K562 (cell line): Measurements from ENCODE around the gene DNAJC12. TPM values are rescaled to one million over a fixed set of nuclear protein-coding genes. Genes with fewer than 3 reads are reported as not detected.

Source experiments
- ARID1B ChIP-seq: fragments of 450-650 bp; IDR thresholded peaks from 2 replicates; pipeline ENCODE4 v1.6.1; 2016; ENCODE audit warnings: antibody characterized with exemption, mild to moderate bottlenecking, inconsistent platforms
- BRCA1 ChIP-seq, 2 experiments: fragments of 450-650 bp in 1 of 2; sonication (generic) in 1 of 2; formaldehyde crosslinking in 1 of 2; IDR thresholded peaks; 2 replicates each; pipeline versions ENCODE4 v1.5.0 to v1.6.1; 2017 to 2020; ENCODE audit warnings: mild to moderate bottlenecking in 1 of 2, missing genetic modification reagents in 1 of 2
- CHD2 ChIP-seq: IDR thresholded peaks from 2 replicates; pipeline ENCODE4 v1.6.1; 2011; ENCODE audit warnings: low read depth, low read length
- CREB1 ChIP-seq, 2 experiments: sonication (generic) in 1 of 2; formaldehyde crosslinking in 1 of 2; IDR thresholded peaks; 2 replicates each; pipeline versions ENCODE4 v1.6.1 to v1.8.0; 2012 to 2022; ENCODE audit warnings: inconsistent platforms in 1 of 2, mild to moderate bottlenecking in 1 of 2, missing genetic modification reagents in 1 of 2, moderate library complexity in 1 of 2
- CTCFL ChIP-seq: IDR thresholded peaks from 2 replicates; pipeline ENCODE4 v1.6.1; 2011; ENCODE audit warnings: borderline replicate concordance, low read depth, mild to moderate bottlenecking, moderate library complexity, low read length; ENCODE audit not compliant: insufficient read depth, poor library complexity, severe bottlenecking
- DPF2 ChIP-seq: fragments of 450-650 bp; IDR thresholded peaks from 2 replicates; pipeline ENCODE4 v1.6.1; 2016
- FOS ChIP-seq: IDR thresholded peaks from 3 replicates; pipeline ENCODE4 v1.6.1; 2011; ENCODE audit not compliant: insufficient read length; ENCODE audit errors: extremely low read depth
- GTF2A2 ChIP-seq: IDR thresholded peaks from 2 replicates; pipeline ENCODE4 v1.6.1; 2016; ENCODE audit warnings: mild to moderate bottlenecking, missing genetic modification characterization, missing compliant biosample characterization
- IFI16 ChIP-seq: fragments of 250-450 bp; sonication (Bioruptor Pico); IDR thresholded peaks from 2 replicates; pipeline ENCODE4 v2.1.2; 2022; ENCODE audit warnings: mild to moderate bottlenecking, inconsistent platforms
- JUNB ChIP-seq: fragments of 450-650 bp; formaldehyde crosslinking; conservative IDR thresholded peaks from 2 replicates; pipeline ENCODE4 v1.4.0; 2020; ENCODE audit warnings: mild to moderate bottlenecking
- KHSRP ChIP-seq: fragments of 450-650 bp; IDR thresholded peaks from 2 replicates; pipeline ENCODE4 v1.6.1; 2017
- KLF6 ChIP-seq: fragments of 250-450 bp; sonication (Bioruptor Pico); IDR thresholded peaks from 2 replicates; pipeline ENCODE4 v1.4.0; 2020; ENCODE audit warnings: mild to moderate bottlenecking, moderate library complexity, borderline replicate concordance
- NR1H2 ChIP-seq: sonication (generic); formaldehyde crosslinking; IDR thresholded peaks from 2 replicates; pipeline ENCODE4 v1.4.0; 2020; ENCODE audit warnings: mild to moderate bottlenecking, missing genetic modification reagents
- NRF1 ChIP-seq, 2 experiments: fragments of 450-650 bp; IDR thresholded peaks in 1 of 2; conservative IDR thresholded peaks in 1 of 2; 2 replicates each; pipeline ENCODE4 v1.6.1; 2014; ENCODE audit warnings: mild to moderate bottlenecking in 2 of 2
- PATZ1 ChIP-seq: fragments of 250-450 bp; sonication (Bioruptor Pico); IDR thresholded peaks from 2 replicates; pipeline ENCODE4 v1.5.0; 2020; ENCODE audit warnings: mild to moderate bottlenecking, borderline replicate concordance
- RFX1 ChIP-seq: fragments of 450-650 bp; IDR thresholded peaks from 2 replicates; pipeline ENCODE4 v1.6.1; 2016; ENCODE audit warnings: mild to moderate bottlenecking, moderate library complexity
- RNF219 ChIP-seq: fragments of 250-450 bp; sonication (Bioruptor Pico); IDR thresholded peaks from 2 replicates; pipeline ENCODE4 v1.5.0; 2022; ENCODE audit warnings: mild to moderate bottlenecking
- SRSF9 ChIP-seq: fragments of 200-400 bp; formaldehyde crosslinking; IDR thresholded peaks from 2 replicates; pipeline ENCODE4 v1.6.1; 2017; ENCODE audit warnings: low read depth, low read length, borderline replicate concordance
- TARDBP ChIP-seq: fragments of 450-650 bp; IDR thresholded peaks from 2 replicates; pipeline ENCODE4 v1.6.1; 2016
- ZBTB1 ChIP-seq: sonication (generic); formaldehyde crosslinking; IDR thresholded peaks from 2 replicates; pipeline ENCODE4 v1.8.1; 2023; ENCODE audit warnings: missing genetic modification reagents, low read depth, mild to moderate bottlenecking, borderline replicate concordance
- ZKSCAN8 ChIP-seq: fragments of 200-800 bp; sonication (Bioruptor generic); IDR thresholded peaks from 2 replicates; pipeline ENCODE4 v1.6.1; 2016; ENCODE audit warnings: missing genetic modification characterization, missing compliant biosample characterization
- ZNF277 ChIP-seq: fragments of 250-450 bp; sonication (Bioruptor Pico); IDR thresholded peaks from 2 replicates; pipeline ENCODE4 v1.8.0; 2022; ENCODE audit warnings: inconsistent platforms, mild to moderate bottlenecking, moderate library complexity, borderline replicate concordance
- ZNF436 ChIP-seq: fragments of 250-450, 450-650 bp; sonication (Bioruptor Pico); formaldehyde crosslinking; IDR thresholded peaks from 2 replicates; pipeline ENCODE4 v1.7.0; 2020; ENCODE audit warnings: mild to moderate bottlenecking
- polyA plus RNA-seq, 8 experiments: library from polyadenylated mRNA; depleted of rRNA in 4 of 8; stranded (reverse) in 5 of 8; unstranded in 3 of 8; fragments of >200 nt; fragmentation: Nextera tagmentation in 2 of 8; fragmentation: Illumina TruSeq in 1 of 8; extraction: Ambion mirVana in 2 of 8; extraction: Trizol in 1 of 8; gene quantifications; 2 replicates each; pipeline versions ENCODE4 v1.2.1 to v1.2.3, GENCODE V29; 2011 to 2014; ENCODE audit warnings: inconsistent platforms in 1 of 8, missing spikeins in 1 of 8
- total RNA-seq, 7 experiments: library from RNA; depleted of rRNA in 6 of 7; stranded (reverse); fragments of >200 nt in 6 of 7; fragmentation: Illumina TruSeq in 2 of 7; extraction: Trizol in 2 of 7; gene quantifications; 2 replicates each; pipeline versions ENCODE4 v1.2.1 to v1.2.3, GENCODE V29; 2011 to 2021; ENCODE audit warnings: low replicate concordance in 1 of 7

DNAJC12 gene
- total and polyA plus RNA-seq, 9 of the 15 experiments (the other 6 are each of a cell fraction or from before 2014, with no cell fraction given) = 7.4 to 95.9 (median 68.5) TPM

- no peak for TF ChIP-seq ZNF436 (CRISPR knock-in tag)
- TF ChIP-seq RNF219 (CRISPR knock-in tag) = no peak
- no peak for TF ChIP-seq PATZ1 (CRISPR knock-in tag)
- TF ChIP-seq BRCA1 (IDR thresholded peaks at IDR 0.05) = no peak
- no peak for TF ChIP-seq BRCA1 (CRISPR knock-in tag; IDR thresholded peaks at IDR 0.05)
- TF ChIP-seq JUNB (CRISPR knock-in tag) = no peak
- TF ChIP-seq GTF2A2 (tag) = no peak
- TF ChIP-seq ZBTB1 = no peak
- TF ChIP-seq FOS = no peak
- TF ChIP-seq NR1H2 (CRISPR knock-in tag) = no peak
- no peak for TF ChIP-seq KLF6 (CRISPR knock-in tag)
- no peak for TF ChIP-seq ZNF277 (CRISPR knock-in tag)
- TF ChIP-seq CTCFL = no peak
- no peak for TF ChIP-seq NRF1 (conservative IDR thresholded peaks at IDR 0.05 in 1 of 2, IDR thresholded peaks at IDR 0.05 in 1 of 2)
- TF ChIP-seq RFX1 = no peak
- no peak for TF ChIP-seq CHD2
- TF ChIP-seq ZKSCAN8 (CRISPR knock-in tag) = no peak
- no peak for TF ChIP-seq KHSRP
- TF ChIP-seq DPF2 = peak; percentile 62
- no peak for TF ChIP-seq CREB1 (IDR thresholded peaks at IDR 0.05)
- TF ChIP-seq CREB1 (CRISPR knock-in tag; IDR thresholded peaks at IDR 0.05) = no peak
- no peak for TF ChIP-seq TARDBP
- TF ChIP-seq IFI16 (CRISPR knock-in tag) = no peak
- TF ChIP-seq ARID1B = no peak
- TF ChIP-seq SRSF9 = no peak
Measured at GRCh38 chr10:67794909-67795460, 43.0 kb downstream of the DNAJC12 start (continued).
